NCI-H524 (cell line): Measurements from ENCODE around the gene TRAF2.

Source experiments
- DNase-seq, 2 experiments: peaks; one replicate each; lab custom pipeline; 2025; lab: John Stamatoyannopoulos, UW

Gene TRAF2

DNA sequence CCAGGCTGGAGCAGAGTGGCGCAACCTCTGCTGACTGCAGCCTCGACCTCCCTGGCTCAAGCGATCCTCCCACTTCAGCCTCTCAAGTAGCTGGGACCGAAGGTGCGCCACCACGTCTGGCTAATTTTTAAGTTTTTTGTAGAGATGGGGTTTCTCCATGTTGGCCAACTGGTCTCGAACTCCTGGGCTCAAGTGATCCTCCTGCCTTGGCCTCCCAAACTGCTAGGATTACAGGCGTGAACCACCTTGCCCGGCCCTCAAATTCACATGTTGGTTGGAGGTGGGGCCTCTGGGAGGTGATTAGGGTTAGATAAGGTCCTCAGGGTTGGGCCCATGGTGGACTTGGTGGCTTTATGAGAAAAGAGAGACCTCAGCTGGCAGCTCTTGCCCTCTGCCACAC is 75.8 kb downstream of the TRAF2 start:
- no peak for DNase-seq

DNA sequence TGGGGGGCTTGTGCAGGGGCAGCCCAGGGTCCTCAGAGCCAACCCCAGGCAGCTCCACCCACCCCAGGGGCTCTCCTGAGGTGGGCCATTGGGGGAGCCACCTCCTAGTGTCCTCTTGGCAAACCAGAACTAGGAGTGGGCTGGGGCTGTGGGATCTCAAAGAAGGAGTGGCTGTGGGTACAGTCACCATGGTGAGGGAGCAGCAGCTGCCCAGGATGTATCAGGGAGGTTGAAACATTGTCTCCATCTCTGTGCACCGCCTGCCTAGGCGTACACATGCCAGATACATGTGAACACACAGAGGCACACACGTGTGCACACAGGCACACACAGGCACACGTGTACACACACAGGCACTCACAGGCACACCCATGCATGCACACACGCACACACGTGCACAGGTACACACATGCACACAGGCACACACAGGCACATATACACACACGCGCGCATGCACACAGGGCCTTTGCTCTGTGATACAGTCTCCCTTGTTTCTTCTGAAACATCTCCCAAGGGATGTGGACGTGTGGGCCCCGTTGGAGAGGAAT is 76.5 kb downstream of the TRAF2 start:
- no peak for DNase-seq

DNA sequence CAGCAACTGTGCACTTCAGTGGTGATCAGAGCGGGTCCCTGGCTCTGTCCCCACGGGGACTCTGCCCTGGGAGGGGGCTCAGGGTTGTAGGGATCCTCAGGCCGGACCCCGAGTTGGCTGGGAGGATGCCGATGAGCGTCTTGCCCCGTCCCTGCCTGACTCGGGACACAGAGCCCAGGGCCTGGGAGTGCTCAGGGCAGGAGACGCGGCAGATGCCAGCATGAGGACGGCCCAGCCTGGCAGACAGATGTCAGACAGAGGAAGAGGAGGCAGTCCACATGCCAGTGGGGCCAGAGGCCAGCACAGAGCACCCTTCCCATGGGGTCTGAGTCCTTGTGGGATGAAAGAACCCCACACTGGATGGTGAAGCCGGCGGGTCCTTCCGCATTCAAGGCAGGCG is 77.0 kb downstream of the TRAF2 start:
- DNase-seq = peak in 1 of 2 experiments; percentile 53

DNA sequence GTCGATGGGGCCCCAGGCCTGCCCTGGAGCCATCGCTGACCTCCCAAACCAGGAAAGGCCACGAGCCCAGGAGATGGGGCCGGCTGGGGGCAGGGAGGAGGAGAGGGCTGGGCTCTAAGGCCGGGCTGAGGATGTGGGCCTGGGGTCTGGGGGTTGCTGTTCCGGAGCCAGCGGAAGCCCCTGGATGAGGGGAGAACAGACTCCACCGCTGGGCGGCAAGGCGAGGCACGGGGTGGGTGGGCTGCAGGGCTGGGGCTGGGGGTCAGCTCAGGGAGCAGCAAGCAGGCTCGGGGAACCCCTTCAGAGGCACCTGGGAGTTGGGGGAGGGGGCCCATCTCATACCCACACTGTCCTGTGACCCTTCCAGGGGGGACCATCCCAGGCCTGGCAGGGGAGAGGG is 77.4 kb downstream of the TRAF2 start:
- no peak for DNase-seq

DNA sequence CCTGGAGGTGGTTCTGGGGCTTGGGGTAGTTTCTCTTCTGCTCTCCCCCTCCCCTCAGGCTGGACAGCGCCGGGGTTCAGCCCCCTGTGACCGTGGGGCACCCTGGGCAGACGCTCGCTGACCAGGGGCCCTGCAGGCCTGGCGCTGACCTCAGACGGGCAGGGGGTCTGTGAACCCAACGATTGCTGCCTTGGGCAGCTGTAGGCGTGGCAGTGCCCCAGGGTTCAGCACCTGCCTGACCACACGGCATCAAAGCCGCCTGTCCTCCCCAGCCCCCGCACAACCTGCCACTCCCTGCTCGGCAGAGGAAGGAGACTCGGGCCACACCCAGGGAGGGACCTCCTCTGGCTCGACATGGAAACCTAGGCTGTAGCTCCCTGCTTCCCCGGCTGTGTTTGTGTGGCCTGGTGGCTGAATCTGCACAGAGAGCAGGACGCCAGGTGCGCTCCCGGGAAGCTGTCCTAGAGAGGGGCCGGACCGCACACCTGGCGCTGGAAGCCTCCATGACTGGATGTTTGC is 77.9 kb downstream of the TRAF2 start:
- no peak for DNase-seq

DNA sequence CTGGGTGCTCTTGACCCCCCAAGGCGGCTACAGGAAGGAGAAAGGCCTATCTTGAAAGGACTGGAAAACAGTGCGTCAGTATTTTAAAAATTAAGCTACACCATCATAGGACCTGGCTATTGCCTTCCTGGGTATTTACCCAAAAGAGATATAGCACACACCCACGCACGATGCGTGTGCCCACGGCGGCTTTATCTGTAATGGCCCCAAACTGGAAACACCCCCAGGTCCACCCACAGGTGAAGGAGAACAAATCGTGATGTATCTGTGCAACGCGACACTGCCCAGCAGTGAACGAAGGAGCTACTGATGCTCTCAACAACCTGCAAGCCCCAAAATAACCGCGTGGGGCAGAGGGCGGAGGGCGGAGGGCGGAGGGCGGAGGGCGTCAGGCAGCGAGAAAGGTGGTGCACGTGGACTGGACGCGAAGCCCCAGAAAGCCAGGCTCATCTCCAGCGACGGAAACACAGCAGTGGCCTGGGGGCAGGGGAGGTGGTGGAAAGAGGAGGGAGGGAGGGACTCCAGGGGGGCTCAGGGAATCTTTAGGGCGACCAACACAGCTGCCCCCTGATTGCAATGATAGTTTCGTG is 78.6 kb downstream of the TRAF2 start:
- no peak for DNase-seq

DNA sequence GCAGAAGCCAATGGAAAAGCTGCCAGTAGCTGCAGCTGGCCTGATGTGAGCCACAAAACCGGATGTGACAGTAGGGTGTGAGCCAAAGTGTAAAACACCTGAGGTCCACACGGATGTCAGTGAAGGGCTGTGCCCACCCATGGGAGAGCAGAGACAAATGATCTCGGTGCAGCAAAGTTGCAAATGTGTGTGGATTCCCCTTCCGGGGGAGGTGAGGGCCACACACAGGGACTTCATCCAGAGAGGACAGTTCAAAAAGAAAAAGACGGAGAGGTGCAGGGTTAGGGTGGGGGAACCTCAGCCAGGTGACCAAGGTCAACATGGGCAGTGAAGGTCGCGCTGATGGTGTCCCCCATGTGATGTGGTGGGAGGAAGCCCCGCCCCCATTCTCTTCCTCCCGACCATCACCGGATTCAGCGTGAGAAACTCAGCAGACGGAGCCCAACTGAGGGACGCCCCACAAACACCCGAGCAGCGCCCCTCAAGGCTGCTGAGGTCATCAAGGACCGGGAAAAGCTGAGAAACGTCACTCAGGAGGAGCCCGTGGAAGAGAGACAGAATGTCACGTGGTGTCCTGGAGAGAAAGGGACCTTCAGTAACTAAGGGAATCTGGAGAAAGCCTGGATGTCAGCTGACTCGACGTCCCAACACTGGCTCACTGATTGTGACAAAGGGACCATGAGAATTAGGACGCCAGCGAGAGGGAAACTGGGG is 79.6 kb downstream of the TRAF2 start:
- no peak for DNase-seq

DNA sequence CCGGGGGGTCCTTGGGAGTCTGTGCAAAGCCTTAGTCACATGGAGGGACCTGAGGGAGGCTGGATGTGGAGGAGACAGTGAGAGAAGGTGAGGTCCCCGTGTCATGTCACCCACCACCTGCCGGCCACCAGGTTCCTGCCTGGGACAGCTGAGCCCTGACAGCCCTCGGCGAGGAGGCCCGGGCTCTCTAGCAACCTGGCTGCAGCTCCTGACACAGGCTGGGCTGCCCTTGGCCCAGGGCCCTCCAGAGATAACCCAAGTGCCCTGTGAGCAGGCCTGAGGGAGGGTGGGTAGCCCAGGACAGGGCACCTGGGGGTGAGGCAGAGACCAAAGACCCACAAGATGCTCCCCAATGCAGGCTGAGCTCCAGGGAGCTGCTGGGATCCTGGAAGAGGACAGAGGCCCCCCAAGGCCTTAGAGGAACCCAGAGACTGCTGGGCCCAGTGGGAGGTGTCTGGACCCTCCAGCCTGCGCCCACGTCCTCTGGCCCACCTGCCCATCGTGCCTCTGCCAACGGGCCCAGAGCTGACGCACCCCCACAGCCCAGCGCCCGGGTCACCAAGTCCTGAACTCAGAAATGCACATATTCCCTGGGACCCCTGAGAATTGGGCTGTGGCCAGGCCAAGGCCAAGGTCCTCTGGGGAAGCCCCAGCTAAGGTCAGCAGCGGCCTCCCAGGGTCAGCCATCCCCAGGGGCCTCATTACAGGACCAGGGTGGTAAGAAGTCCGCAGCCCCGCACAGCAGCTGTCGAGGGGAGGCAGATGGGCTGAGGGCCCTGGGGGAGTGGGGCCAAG is 82.2 kb downstream of the TRAF2 start:
- DNase-seq = peak in 1 of 2 experiments; percentile 19

DNA sequence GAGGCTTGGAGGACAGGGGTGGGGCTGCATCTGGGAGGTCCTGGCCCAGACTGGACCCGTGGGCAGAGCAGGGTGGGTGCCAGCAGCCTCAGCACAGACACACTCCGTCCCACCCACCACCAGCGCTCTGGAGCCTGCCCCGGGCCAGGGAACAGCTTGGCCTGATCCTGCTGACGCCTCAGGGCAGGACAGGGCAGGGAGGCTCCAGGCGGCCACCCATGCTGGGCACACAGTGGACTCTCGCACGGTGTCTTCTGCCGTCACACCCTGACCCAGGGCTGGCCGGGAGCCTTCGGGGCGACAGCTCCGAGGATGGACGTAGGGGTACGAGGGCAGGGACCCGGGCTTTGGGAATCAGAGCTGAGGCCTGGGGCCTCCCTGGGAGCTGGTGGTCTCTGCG is 82.8 kb downstream of the TRAF2 start:
- no peak for DNase-seq

DNA sequence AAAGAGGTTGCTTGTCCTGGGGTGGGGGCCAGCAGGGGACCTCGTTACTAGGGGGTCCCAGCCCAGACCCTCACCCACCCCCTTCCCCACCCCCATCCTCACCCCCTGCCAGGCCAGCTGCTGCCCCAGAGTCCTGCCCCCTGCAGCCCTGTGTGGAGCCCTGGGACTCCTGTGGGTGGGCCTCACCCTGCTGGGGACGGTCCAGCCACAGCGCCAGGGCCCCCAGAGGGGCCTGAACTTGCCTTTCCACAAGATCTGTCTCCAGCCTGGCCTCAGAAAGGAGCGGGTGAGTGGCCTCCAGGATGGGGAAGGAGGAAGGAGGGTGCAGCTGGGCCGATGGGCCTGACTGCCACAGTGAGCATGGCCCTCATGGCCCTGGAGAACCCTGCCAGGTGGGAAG is 83.5 kb downstream of the TRAF2 start:
- no peak for DNase-seq

DNA sequence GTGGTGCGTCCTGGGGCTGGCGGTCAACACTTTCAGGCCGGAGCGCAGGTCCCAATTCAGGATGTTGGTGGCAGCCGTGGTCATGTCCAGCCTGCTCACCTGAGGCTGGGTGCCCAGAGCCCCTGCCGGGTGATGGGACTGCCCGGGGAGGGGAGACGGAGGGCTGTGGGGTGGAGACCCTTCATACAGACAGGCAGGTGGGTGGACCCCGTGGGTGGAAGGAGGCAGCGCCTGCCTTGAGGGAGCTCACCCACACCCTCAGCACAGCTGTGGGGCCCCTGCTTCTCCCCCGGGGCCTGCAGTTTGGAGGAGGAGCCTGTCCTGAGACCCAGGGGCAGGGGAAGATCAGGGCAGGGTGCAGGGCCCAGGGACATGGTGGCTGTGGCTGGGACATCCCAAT is 84.0 kb downstream of the TRAF2 start:
- no peak for DNase-seq

DNA sequence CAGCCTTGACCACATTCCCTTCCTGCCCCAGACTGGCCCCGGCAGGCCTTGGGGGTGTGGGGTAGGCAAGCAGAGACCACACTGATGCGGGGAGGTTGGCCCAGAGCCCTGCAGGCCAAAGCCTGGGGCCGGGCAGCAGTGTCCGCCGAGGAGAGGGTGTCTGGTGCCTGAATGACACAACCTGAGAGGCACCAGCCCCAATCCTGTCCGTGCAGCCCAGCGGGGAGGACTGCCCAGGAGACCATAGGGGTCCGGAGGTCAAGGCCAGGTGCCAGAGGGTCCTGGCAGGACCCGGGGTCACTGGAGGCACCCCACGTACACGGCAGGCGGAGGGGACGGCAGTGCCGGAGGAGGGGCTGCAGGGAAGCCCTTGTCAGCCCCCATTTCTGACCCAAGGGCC is 85.4 kb downstream of the TRAF2 start:
- no peak for DNase-seq

DNA sequence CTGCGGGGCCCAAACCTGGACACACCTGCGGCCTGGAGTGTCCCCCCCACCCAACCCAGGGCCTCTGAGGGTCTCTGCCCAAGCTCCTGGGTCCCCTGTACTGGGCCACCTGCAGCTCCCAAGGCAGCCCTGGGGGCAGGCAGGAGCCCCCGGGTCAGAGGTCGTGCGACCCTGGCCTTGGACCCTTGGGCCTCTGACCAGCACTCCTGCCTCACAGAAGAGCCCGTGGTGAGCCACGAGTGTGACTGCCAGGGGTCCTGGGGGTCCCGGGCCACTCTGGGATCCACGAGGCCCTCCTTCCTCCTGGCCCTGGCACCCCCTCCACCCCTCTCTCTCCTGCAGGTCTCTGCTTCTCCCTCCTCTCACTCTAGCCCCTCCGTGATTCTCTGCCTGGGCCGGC is 86.0 kb downstream of the TRAF2 start:
- no peak for DNase-seq

DNA sequence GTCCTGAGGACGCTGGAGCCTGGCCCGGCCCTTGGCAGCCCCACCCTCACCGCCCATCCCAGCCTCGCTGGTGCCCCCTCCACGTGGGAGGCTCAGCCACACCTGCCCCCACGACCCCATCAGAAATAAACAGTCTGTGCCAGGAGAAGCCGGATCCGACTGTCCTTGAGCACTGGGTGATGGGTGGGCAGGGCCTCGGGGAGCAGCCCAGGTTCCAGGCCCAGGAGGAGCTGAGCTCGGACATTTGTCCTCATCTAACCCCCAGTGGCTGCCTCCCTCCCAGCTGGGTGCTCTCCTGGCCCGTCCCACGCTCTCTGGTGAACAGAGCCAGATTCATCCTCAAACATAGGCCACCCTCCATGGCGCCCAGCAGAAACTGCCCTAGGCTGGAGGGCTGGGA is 86.4 kb downstream of the TRAF2 start:
- DNase-seq = no peak

DNA sequence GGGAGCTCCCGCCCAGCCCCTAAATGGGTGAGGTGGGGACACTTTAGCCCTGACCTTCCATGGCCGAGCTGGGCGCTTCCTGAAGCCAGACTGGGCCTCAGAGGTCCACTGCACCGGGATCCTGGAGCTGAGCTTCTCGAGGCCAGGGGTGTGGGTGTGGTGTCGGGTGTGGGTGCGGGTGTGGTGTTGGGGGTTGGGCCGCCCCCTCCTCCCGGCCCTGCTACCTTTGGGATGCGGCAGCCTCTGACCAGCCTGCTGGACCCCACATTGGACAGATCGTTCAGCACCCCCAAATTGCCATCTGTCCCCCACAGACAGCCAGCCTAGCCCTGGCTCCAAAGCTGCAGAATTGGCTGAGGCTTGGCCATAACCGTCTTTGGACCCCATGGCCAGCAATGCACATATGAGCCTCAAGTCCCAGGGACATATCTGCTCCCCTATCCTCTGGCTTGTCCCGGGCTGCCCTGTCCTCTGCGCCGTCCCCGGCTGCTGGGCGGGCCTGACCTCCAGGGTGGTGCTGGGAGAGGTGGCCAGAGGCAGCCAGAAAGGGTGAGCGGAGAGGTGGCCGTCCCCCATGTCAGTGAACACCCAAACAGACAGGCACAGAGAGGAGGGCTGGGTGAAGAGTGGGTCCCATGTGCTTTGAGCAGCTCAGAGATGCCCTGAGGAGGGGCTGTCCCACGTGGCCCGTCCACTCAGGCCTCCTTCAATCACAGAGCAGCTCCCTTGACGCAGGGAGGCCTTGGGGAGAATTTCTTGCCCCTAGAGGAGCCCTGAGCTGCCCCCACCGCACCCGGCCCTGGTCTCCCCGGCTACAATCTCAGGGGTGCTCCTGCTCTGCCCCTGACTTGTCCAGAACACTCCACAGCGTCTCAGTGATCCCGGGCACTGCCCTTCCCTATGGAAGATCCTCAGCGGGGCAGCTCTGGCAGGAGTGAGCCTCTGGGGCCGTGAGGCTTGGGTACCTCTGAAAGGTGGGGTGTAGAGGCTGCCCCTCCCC is 87.6 kb downstream of the TRAF2 start:
- no peak for DNase-seq

DNA sequence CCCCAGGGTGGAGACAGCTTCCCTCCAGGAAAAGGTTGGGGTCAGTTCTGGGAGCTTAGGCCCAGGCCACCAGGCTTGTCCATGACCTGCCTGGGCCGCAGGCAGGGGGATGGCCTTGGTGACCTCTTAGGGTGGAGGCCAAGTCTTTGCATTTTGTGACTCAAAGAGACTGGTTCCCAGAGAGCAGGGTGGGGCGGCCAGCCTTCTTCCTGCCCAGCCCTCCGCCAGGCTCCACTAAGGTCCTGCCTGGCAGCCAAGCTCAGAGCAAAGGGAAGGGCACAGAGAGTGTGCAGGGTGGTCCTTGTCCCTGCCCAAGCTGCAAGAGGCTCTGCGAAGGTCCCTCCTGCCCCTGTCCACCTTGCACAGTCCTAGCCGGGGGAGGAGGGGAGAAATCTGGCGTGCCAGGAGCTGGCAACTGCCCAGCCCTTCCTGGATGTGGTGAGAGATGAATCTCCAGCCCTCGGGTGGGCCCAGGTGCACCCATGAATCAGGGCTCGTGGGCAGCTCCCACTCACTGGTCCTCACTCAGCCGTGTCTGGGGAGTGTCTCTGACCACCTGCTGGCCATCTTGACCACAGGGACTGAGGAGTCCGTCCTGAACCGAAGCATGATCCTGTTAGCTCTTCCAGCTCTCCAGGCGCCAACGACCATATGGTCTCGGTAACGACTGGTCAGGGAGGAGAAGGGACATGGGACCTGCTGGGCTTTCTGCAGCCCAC is 88.7 kb downstream of the TRAF2 start:
- no peak for DNase-seq

DNA sequence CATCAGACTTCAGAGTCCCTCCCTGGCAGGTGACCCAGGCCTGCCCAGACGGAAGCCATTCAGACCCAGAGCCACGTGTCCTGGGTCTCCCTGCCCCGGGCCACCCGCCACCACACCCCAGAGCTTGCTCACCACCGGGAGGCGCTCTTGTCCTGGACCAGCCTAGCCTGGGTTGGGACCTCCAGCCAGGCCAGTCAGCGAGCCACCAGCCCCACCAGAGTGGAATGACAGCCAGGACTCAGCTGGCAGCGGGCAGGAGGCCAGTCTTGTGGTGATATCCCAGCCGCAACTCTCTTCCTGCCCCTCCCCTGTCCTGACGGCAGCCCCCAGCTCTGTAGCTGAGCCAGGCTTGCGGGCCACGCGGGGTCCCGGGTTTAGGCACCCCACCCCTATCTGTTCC is 89.3 kb downstream of the TRAF2 start:
- peak in 1 of 2 experiments; percentile 27 for DNase-seq
